NCI-H2196 treated with DMSO at 0.1 percent for 48 hours (cell line): Measurements from ENCODE around the gene BCAT1.
"Not testable (repeated sequence)": the region's sequence is repeated elsewhere in the genome, so short reads cannot be mapped to it uniquely, and the experiment has no call there.

Experiments
- DNase-seq: peaks from one replicate; lab custom pipeline; 2025; ENCODE audit not compliant: unreplicated experiment; lab: John Stamatoyannopoulos, UW

The BCAT1 gene

DNA sequence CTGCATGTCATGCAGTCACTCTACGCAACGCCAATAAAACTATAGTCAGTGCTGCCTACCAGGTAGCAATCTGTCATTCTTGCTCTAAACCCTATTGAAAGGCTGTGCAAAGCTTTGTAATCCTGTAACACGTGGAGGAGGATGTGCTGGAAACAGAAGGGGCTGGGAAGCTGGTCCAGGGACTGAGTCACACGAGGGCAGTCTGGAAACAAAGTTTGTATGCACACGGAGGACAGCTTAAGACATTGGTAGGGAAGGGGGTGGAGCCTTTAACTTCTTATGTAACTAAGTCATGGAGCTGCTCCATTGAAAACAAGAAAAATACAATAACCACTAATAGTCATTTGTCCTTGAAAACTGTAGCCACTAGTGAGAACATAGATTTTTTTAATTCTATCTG, 128.0 kb downstream of the BCAT1 start:
- DNase-seq: no peak

DNA sequence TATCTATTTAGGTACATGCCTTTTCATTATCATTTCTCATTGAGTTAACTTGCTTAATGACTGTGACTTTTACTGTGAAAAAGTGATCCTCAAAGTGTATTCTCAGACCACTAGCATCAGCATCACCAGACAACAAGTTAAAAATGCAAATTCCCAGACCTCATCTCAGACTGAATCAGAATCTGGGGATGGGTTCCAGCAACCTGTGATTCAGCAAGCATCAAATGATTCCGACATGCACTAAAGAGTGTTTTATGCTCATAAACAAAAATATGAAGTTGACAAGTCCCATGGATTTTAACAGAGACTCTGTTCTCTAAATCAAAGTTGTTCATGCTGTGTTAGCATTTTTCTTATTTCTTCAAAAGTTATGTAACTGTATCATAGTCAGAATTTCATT, 130.6 kb downstream of the BCAT1 start:
- DNase-seq: no peak

DNA sequence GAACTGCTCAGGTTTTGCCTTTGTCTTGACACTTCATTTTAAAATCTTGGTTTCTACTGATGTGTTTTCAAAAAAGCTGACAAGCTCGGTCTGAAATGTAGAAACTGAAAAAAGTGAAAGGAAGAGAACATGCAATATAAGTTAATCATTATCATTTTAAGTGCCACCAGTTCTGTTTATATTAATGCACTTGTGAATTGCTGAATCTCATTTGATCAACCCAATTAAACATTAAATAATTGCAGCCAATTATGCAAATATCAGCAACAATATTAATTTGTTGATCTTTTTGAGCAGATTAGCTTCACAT, 133.8 kb downstream of the BCAT1 start:
- no peak for DNase-seq

DNA sequence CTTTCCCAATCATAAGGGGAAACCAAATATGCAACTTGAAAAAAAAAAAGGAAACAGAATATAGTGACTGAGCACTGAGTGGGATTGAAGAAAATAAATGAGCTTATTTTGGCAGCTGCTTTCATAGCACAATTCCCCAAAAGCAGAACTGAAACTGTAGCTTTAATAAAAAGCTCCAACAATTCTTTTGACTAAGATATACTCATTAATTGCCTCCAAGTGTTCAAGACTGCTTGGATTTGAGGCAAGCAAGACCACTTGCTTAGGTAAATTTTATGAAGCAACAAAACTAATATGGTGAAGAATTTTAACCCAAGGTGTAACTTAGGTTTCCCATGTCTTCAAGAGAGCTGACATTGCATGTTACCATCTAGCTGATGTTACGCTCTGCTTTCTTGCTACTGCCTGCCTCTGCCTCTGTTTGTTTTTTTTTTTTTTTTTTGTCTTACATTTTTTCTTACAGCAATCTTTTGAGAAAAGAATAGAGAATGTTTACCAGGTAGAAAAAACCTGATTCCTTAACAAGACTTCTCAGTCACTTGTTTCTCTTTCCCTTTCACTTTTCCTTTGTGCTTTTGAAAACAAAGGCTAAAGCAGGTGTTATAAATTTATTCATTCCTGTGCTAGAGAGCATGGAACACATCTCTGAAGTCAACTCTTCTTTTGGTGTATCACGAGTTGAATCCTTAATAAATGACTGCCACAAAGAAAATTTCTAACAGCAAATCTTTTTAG, 134.4 kb downstream of the BCAT1 start:
- DNase-seq: no peak

DNA sequence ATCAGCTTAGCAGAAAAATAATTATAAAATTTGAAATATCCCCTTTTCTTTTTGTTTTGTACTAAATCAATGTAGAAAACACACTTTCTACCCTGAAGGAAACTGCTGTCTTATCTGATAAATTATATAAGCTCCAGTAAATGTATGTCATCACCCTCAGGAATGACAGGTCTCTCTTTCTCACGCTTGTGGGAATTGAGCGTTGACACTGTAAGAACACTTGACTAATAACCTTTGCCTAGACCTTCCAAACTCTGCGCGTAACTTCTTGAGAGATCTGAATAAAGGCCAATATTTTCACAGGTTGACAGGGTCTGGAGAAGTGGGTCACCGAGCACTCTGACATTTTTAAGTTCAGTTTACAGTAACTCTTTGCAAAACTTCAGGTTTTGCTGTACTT, 138.5 kb downstream of the BCAT1 start:
- no peak for DNase-seq

DNA sequence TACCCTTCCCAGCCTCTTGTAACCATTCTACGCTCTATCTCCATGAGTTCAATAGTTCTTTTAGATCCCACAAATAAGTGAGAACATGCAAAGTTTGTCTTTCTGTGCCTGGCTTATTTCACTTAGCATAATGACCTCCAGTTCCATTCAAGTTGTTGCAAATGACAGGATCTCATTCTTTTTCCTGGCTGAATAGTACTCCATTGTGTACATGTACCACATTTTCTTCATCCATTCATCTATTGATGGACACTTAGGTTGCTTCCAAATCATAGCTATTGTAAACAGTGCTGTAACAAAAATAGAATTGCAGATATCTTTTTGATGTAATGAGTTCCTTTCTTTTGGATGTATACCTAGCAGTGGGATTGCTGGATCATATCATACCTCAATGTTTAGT, 139.6 kb downstream of the BCAT1 start:
- not testable (repeated sequence) for DNase-seq

DNA sequence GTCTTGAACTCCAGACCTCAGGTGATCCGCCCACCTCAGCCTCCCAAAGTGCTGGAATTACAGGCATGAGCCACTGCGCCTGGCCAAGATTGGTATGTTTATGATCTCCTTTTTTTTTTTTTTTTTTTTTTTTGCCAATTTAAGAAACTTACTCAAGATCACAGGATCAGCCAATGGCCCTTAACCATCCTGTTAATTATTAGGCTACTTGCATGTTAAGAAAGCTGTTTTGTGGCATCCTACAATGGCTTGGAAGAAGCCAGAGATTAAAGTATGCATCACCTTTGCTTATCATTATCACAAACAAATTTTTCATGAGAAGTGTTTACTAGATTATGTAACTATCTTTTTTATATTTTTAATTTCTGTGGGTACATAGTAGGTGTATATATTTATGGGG, 140.2 kb downstream of the BCAT1 start:
- DNase-seq: no peak

DNA sequence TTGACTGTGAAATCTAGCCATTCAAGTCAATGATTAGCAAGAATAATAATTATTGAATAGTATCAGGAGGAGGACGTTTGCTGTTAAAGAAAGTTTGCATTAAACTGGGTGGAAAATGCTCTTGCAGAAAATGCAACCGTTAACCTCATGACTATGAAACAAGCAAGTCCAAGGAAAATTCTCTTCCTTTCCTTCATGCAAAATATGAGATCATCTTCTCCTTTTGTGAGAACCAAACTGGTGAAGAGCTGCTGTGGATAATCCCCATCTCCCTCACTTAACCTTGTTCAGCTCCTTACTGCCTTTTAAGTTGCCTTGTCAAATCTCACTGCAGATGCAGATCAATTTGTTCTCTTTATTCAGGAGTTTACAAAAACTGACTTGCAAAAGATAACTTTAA, 142.5 kb downstream of the BCAT1 start:
- no peak for DNase-seq

DNA sequence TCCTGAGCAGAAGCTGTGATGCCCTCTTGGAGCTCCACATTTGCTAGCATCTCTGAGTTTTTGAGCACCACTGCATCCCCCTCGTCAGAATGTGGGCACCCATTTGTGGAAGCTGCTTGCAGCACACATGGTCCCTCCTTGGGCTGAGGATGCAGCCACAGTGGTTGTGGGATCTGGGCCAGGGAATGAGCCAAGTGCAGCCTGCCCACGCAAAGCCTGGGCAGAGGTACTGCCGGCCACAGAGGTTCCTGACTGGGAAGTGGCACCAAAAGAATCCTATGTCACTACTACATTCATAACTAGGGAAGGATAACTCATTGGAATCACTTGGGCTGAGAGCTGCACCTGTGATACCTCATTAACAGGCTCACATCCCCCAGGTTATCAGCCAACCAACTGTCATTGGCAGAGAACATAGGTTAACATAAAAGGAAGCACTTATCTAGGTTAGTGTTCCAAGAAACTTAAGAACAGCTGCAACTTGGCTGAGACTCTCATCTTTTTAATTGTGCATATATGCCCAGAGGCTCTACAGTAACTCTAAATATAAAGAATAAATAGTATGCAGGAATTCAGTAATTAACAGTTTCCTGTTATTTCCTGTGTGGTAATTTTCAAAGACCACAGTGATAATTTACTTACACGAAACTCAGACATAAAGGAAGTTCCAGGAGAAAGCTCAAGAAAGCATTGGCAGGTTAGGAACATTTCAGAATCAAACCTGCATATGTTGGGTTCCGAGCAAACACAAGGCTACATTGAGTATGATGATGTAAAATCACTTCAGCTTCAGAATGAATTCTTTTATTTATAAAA, 145.3 kb downstream of the BCAT1 start:
- no peak for DNase-seq

DNA sequence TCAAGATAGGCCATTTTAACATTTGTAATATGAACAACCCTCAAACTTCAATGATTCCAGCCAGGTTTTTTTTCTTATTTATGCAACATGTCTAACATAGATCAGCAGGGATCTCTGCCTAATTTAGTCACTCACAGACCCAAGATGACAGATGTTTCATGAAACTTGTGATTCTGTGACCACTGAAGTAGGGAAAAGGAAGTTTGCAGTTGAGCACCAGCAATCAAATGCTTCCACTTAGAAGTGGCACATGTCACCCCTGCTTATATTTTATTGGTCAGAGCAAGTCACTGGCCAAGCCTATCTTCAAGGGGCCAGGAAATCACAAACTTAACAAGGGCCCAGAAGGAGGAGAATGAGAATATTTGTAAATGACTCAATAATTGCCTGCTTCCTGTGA, 150.6 kb downstream of the BCAT1 start:
- DNase-seq: no peak

DNA sequence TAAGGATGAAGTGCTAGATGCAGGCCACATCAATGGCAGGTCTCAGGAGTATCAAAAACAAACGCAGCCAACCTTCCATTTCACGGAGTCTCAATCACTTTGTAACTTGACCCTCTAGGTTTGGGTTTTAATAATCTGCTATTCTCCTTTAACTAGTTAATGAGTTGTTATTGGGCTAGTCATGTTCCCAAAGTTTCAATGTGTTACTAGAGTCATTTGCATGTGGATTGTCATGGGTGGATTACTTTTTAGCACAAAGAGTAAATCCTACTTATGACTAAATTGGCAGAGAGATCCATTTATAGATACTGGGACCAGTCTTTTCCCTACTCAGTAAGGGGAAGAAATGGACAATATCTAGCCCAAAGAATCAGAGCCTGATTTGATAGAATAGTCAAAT, 151.0 kb downstream of the BCAT1 start:
- no peak for DNase-seq

DNA sequence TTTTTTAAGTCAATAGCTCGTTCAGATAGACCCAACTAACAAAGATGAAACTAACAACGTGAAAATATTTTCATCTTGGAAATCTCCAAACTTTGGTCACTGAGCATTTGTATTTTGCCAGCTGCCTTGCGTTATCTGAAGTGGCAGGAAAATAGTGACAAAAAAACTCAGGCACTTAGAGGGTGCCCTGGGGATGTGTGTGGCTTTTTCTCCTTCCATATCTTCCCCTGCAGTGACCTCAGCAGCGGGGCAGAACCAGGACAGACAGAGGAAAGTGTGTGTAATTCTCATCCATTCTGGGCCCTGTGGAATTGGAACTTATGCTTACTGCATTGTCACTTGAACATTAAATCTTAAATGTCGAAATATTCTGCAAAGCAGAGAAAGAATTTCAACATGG, 152.0 kb downstream of the BCAT1 start:
- no peak for DNase-seq

DNA sequence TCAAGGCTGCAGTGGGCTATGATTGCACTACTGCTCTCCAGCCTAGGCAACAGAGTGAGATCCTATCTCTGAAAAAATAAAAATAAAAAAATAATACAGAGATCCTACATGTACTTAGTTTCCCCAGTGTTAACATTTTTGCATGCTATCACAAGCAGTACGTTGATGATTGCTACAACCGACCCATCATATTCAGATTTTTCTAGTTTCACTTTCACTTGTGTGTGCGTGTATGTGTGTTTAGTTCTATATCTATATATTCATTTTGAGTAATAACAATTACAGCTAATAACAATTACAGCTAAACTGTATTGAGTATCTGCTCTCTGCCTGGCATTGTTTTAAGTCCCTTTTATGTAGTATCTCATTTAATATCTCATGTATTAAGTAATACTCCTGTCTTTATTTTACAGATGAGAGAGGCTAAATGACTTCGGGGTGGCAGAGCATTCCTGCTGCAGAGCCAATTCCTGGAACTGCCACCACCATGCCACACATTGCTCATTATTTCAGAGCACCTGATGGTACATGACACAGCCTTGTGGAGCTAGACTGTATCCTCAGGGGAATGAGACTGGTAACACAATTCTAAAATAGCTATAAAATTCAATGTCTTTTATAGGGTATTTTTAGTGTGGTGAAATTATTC, 153.1 kb downstream of the BCAT1 start:
- DNase-seq: no peak

DNA sequence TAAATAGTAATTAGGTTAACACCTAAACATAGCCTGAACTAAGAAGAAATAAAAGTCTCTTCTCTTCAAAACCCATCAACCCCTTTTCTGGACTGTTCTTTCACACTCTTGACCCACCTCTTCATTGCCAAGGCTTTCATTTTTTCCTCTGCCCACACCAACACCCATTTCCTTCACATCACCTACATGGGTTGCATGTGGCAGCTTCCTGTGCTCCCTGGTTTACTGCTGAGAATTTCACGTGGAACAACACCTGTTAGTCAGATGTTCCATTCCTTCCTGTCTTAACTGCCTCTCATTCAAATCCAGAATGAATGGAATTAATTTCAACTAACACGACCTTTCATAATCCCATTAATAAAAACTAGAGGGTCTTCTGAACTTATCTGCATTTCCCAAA, 157.3 kb downstream of the BCAT1 start:
- no peak for DNase-seq

DNA sequence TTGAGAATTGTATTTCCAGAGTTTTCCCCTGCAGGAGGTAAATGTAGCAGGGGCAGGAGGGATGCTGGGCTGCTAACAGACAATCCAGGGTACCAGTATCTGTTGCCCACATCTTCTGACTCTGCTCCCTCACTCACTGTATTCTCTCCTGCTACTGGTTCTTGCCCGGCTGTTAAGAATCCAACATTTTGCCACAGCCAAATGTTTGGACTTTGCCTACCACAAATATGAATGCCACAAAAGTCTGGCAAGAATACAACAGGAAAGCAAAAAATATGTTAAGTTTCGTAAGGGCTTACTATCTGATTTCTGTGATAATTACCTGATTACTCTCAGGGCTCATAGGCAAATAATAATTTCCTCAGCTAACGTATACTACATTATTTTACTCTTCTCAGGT, 160.0 kb downstream of the BCAT1 start:
- no peak for DNase-seq

DNA sequence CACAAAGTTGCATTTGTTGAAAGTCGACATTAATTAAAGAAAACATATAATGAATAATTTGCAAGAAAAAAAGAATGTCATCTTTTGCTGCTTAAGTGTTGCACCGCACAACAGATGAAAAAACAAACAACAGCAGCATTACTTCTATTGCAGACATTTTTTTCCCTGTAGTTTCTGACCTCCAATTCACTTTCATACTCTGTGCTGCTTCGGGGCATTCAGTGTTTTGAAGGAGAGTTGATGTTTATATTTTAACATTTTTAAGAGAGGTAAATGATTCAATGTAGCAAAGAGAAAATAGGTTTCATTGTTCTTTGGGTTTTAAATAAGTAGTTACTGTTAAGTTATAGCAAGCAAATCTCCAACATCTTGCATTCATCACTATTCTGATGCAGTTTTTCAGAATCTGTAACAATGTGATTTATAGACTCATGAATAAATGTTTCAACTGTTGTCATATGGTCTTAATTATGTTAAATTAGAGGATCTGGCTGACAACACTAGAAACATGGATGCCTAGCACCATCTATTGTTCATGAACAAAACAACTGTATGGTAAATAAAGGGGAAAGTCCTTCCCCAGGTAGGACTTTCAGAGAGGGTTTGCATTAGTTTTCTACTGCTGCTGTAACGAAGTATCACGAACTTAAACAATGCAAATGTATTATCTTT, 168.1 kb downstream of the BCAT1 start:
- DNase-seq: no peak

DNA sequence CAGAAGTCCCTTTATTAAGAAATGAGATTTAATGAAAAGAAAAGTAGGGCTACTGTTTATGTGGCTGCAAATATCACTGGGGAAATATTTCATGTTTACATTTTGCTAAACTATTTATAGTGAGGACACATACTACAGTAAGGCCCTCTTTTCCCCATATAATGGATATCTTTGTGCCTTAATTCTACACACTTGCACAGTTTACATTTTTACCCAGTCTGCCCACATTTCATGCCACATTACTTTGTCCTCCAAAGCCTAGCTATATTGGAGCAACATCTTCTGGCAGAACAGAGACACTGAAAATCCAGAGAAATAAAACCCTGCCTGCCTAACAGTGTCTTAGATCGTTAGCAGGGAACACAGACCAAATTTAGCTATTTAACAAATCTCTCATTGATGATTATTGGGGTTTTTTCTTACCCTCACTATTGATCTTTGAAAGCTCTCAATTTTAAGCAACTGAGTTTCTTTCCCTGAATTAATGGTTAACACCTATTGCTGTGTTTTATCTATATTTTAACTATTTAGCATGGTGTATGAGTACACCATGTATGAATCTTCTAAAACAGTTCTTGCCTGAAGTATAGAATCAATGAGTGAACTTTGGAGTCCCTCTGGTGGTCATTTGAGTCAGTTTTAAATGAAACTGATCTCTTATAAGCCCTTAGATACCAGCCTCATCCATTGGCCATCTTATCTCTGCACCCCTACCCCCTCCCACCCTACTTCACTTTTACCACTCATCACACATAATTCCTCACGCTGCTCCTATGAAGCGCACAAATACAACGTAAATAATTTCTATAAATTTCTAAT, 170.2 kb downstream of the BCAT1 start:
- peak; percentile 43 for DNase-seq

DNA sequence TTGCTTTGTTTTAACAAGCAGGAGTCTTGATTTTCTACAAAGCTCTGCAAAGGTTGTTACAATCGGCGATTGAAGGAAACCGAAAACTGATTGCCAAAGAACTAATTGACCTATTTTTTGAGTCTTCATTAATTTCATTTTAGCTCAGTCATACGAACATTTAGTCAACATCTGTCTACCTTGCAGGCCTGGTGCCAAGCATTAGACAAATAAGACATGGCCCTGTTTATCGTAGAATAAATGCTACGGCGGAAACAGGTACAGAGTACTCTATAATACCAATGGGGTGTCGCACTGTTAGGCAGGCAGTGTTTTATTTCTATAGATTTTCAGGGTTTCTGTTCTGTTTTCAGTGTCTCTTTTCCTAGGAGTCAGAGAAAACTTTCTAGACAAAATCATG, 171.5 kb downstream of the BCAT1 start:
- no peak for DNase-seq

DNA sequence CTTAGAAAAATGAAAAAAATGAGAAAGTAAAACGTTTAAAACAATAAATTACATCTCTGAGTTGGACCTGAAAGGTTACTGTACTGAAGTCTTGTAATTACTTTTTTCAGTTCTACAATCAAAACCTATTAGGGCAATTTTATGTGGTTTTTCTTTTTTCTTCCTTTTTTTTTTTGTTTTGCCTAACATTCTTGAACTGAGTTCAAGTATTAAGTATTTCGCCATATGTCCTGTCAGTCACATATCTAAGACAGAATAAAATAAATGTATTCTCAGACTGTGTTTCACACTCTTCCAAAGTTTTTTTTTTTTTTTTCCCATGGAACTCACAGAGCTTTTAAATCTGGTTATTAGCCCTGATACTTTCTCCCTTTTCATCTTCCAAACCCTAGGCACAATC, 172.0 kb downstream of the BCAT1 start:
- DNase-seq: no peak

DNA sequence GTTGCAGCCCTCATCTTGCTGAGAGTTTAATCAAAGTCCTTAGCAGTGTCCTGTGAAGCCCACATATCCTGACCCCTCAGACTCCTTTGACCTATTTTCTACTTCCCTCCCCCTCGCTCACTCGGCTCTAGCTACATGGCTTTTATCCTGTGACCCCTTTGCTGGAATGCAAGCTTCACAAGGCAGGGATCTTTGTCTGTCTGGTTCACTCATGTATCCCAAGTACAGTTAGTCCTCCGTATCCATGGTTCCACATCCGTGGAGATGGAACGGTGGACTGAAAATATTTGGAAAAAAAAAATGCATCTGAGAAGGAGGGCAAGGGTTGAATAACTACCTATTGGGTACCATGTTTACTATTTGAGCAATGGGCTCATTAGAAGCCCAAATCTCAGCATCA, 173.8 kb downstream of the BCAT1 start:
- DNase-seq: no peak

DNA sequence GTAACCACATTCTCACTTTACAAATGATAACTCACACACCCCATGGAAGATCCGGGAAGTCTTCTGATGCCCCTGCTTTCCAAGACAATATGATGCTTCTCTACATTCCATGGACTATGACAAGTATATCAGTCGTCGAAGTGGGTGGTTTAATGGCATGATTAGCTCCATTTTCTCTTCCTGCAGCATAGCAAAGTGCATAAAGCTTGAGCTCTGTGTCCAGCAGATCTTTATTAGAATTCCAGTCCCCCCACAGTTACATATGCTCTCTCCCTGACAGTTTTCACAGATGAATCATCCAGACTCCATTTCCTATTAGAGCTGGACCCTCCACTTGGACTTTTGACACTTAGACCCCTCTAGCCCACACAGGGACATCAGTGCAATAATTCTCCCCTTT, 174.9 kb downstream of the BCAT1 start:
- no peak for DNase-seq
